HG03045 (cell line): ENCODE results near the gene OVCA2.

Source experiments
- ATAC-seq: cut with Tn5 transposase; IDR thresholded peaks from one replicate; pipeline ENCODE4 v1.9.1; 2021; ENCODE audit warnings: mild to moderate bottlenecking, moderate library complexity; ENCODE audit not compliant: unreplicated experiment

The OVCA2 gene

DNA sequence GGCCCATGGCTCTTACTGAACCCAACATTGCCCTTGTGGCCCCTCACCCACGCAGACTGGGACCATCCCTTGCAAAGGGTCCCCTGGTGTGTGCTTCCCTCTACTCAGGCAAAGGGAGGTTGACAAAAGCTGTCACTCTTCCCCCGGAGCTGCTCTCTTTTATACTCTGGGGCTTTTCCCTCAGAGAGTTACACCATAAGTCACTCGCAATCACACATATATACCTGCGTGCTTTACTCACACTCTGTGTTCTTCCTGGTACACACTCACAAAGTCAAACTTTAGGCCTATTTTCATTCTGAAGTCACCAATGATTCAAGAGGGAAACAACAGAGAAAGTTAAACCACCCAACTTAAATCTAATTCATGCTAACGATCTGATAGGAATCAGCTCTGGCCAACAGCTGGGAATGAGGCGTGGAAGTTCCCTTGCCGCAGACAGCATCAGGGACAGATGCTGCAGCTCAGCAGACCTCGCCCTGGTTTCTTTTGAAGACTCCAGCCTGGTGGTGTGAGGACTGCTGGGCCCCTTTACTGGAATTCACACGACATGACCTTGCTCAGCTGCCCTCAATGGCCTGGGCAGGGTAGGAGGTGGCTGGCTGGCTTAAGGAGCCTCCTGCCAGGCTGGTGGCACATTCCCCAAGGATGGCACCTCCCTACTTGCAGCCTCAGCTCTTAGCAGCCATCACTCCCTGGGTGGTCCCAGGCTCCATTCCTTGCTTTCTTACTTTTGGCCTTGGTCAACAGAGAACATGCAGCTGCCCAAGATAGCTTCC is 40.4 kb downstream of the OVCA2 start:
- ATAC-seq: no peak

DNA sequence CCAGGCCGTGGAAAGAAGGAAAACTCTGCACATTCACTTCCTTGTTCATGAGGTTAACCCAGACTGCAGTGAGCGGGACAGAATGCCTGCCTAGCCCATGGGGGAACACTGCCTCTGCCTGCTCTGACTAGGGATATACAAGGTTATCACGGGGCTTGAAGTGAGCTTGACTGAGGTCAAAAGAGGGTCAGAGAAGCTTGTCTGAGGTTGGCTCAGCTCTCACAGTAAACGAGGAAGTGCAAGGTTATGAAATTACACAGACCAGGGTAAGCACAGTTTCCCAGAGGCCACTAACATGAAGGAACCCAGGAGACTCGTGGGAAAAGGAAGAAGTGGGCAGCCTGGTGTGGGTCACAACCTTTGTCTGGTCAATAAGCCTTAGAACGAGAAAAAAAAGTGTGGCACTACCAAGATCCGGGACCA is 41.8 kb downstream of the OVCA2 start:
- no peak for ATAC-seq

DNA sequence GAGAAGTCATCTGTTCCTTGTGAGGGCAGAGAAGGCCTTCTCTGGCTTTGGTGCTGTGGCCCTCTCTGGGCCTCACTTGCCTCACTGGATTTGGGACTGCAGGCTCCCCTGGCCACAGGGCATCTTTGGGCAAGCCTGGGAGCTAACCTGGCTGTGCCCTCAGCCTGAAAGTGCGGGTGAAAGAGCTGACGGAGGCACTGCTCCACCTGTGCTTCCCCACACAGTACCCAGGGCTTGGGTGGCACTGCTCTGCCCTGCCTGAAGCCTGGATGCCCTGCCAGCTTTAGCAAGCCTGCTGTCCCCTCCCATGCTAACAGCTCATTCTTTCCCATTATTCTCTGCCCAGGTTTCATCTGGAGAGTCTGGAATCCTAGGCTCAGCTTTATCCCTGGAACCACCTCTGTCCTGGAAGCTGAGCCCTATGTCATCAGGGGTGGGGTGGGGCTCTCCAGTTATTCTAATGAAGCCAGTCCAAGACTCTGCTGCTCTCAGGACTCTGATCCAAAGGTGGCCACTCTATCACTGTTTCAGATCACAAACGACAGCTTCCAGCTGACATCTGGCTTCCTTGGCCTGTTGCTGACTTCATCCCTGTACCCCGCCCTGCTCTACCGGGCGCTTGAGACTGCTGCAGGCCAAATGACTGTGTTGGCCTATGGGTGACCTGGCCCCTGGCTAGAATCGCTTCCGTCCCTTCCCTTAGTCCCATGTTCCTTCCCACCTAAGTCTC is 42.4 kb downstream of the OVCA2 start:
- ATAC-seq: no peak

- ATAC-seq: no peak
Measured at GRCh38 chr17:2084766-2085647, 43.2 kb downstream of the OVCA2 start.

- no peak for ATAC-seq
Measured at GRCh38 chr17:2085648-2085949, 43.8 kb downstream of the OVCA2 start.

GRCh38 chr17:2086306-2086705 is 44.5 kb downstream of the OVCA2 start:
- no peak for ATAC-seq

GRCh38 chr17:2087597-2088211 is 45.9 kb downstream of the OVCA2 start:
- no peak for ATAC-seq

GRCh38 chr17:2089021-2089422 is 47.2 kb downstream of the OVCA2 start:
- peak; percentile 22 for ATAC-seq

GRCh38 chr17:2090210-2090641 is 48.4 kb downstream of the OVCA2 start:
- no peak for ATAC-seq

- ATAC-seq: no peak
Measured at GRCh38 chr17:2090804-2091534, 49.1 kb downstream of the OVCA2 start.

GRCh38 chr17:2092253-2092652 is 50.4 kb downstream of the OVCA2 start:
- ATAC-seq: no peak
